ENCODE measurements around the gene SLC33A1.
"Not testable (repeated sequence)": the region's sequence is repeated elsewhere in the genome, so short reads cannot be mapped to it uniquely, and the experiment has no call there.

The SLC33A1 gene

DNA sequence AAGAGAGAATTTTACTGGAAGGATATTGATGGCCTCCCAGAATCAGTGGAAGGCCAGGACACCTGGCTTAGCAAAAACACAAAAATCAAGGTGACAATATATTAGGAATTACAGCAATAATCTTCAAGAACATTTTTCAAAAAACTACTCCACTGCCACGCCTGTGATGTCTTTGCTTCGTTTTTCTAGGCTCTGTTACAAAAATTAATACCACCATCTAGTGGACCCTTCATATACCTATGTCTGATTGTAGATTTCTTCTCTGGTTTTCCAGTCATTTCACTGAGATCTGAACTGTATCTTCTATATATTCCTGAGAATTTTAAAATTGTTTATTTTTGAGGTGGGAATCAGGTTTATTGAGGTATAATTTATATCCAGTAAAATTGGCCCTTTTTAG lies 5.6 kb upstream of the SLC33A1 start:
- Histone ChIP-seq H3K27me3 (replicated peaks) (no peaks in the 10 kb centered on the region), H3K36me3 (replicated peaks) (no peaks in the 10 kb centered on the region), H3K4me3 (ENCODE audit: low read depth, low read length) (no peak overlapping the region), H3K27ac (no peak overlapping the region)
- in situ Hi-C loops (cut with HindIII; ENCODE audit: low pct_ligation_motif_present, low sequenced_read_pairs) = no loop called here
- no peak for DNase-seq
- TF ChIP-seq, protein P1, sequence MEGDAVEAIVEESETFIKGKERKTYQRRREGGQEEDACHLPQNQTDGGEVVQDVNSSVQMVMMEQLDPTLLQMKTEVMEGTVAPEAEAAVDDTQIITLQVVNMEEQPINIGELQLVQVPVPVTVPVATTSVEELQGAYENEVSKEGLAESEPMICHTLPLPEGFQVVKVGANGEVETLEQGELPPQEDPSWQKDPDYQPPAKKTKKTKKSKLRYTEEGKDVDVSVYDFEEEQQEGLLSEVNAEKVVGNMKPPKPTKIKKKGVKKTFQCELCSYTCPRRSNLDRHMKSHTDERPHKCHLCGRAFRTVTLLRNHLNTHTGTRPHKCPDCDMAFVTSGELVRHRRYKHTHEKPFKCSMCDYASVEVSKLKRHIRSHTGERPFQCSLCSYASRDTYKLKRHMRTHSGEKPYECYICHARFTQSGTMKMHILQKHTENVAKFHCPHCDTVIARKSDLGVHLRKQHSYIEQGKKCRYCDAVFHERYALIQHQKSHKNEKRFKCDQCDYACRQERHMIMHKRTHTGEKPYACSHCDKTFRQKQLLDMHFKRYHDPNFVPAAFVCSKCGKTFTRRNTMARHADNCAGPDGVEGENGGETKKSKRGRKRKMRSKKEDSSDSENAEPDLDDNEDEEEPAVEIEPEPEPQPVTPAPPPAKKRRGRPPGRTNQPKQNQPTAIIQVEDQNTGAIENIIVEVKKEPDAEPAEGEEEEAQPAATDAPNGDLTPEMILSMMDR (IDR thresholded peaks at IDR 0.05; ENCODE audit: low read depth, low read length, missing control alignments) = peak; percentile 19

DNA sequence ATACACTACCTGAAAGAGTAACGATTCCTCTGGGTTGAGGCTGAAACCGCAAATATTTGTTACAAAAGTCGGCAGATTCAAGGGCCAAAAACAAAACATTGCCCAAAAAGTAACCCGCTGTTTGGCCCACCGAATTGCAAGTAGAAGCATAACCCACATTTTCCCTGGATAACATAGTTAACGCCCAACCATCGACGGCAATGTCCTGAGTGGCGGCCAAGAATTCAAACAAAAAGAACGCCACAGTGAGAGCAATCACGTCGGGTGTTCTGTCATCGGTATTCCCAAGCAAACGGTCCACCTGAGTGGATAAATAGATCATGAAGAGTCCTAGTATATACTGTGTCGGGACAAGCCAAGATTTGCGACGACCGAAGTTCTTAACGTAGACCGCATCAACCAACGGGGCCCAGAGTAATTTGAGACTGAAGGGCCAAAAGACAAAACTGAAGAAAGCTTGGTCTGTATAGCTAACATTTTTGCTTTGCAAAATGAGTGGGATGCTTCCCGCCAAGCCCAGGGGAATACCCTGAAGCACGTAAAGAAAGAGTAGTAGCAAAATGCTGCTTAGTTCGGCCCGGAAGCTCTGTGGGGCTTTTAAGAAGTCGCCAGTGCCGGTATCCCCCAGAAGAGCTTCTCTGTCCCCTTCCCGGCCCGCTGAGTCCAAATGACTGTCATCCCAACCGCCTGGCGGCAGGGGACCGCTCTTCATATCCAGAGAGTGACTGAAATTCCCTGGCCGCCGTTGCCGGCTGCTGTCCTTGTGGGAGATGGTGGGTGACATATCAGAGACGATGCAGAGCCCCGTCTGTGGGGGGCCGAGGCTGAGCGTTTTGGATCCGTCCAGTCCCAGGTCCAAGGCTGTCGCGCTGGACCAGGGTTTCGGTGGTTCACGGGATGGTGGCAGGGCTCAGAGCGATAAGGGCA lies 750 bp downstream of the SLC33A1 start:
- Histone ChIP-seq H3K27me3 (replicated peaks) (no peaks in the 10 kb centered on the region), H3K4me3 (ENCODE audit: low read depth, low read length) (peak overlapping the region; percentile 93), H3K36me3 (replicated peaks) (no peaks in the 10 kb centered on the region), H3K27ac (peak overlapping the region; percentile 63)
- no peak for DNase-seq
- TF ChIP-seq, protein P1 (IDR thresholded peaks at IDR 0.05; ENCODE audit: low read depth, low read length, missing control alignments) = no peak
- in situ Hi-C loops (cut with HindIII; ENCODE audit: low pct_ligation_motif_present, low sequenced_read_pairs) = no loop called here

DNA sequence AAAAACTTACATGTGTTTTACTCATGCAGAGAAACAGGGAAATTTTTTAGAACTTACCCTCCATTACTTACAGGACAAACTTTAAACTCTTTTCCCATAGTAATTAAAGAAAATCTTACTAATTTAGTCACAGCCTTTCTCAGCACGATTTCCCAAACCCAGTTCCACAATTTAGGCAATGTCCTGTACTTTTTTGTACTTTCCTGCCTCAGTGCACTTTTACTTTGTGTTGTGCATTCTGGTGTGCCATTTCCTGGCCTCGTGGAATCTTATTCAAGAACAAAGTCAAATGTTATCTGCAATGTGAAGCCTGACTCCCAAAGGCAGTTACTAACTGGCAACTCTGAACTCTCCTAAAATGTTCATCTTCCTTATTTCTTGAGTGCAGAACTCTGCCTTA lies 1.9 kb downstream of the SLC33A1 start:
- Histone ChIP-seq H3K27me3 (replicated peaks) (no peaks in the 10 kb centered on the region), H3K4me3 (ENCODE audit: low read depth, low read length) (peak overlapping the region; percentile 93), H3K36me3 (replicated peaks) (no peaks in the 10 kb centered on the region), H3K27ac (peak overlapping the region; percentile 63)
- TF ChIP-seq, protein P1 (IDR thresholded peaks at IDR 0.05; ENCODE audit: low read depth, low read length, missing control alignments) = no peak
- in situ Hi-C loops (cut with HindIII; ENCODE audit: low pct_ligation_motif_present, low sequenced_read_pairs) = no loop called here
- no peak for DNase-seq

DNA sequence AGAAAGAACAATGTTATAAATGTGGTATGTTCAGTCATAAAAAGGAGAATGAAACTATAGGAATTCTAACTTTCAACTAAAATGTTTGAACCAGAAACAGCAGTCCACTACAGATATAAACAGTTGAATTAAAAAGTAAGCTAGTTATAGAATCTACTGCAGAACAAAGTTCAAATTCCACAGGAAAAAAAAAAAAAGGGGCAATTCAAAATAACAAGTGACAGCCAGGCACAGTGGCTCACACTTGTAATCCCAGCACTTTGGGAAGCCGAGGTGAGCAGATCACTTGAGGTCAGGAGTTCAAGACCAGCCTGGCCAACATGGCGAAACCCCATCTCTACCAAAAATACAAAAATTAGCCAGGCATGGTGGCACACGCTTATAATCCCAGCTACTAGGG lies 4.8 kb downstream of the SLC33A1 start:
- DNase-seq; in situ Hi-C loops (cut with HindIII; ENCODE audit: low pct_ligation_motif_present, low sequenced_read_pairs); H3K27ac ChIP-seq; H3K36me3 ChIP-seq (replicated peaks); H3K4me3 ChIP-seq (ENCODE audit: low read depth, low read length); H3K27me3 ChIP-seq (replicated peaks): not testable (repeated sequence)

DNA sequence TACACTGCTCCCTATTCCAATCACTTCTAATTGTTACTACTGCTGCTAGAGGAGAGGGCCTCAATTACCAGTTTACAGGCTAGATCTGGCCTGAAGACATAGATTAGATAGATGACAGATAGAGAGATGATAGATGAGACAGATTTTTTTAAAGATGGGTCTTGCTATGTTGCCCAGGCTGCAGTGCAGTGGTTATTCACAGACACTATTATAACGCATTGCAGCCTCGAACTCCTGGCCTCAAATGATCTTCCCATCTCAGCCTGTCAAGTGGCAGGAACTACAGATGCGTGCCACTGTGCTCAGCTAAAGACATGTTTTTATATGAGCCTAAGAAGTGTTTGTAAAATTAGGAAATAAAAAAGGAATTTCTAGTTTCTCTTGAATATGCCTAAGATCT lies 6.2 kb downstream of the SLC33A1 start:
- DNase-seq = no peak
- in situ Hi-C loops (cut with HindIII; ENCODE audit: low pct_ligation_motif_present, low sequenced_read_pairs) = no loop called here
- TF ChIP-seq, protein P1 (IDR thresholded peaks at IDR 0.05; ENCODE audit: low read depth, low read length, missing control alignments) = no peak
- Histone ChIP-seq H3K27me3 (replicated peaks) (no peaks in the 10 kb centered on the region), H3K4me3 (ENCODE audit: low read depth, low read length) (no peak overlapping the region), H3K27ac (no peak overlapping the region), H3K36me3 (replicated peaks) (no peaks in the 10 kb centered on the region)

DNA sequence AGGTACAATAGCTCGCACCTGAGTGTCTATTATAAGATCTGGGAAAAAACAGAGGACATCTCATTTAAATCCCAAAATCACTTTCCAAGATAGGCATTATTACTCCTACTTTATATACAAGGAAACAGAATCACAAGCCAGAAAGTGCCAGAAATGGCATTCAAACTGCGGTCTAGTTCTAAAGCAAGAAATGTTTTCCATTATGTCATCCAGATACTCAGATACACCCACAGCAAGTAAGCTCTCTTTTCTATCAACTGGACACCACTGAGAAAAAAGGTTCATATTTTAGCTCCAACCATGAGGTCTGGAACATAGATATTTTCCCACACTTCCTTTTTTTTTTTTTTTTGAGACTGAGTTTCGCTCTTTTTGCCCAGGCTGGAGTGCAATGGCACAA lies 8.1 kb downstream of the SLC33A1 start:
- Histone ChIP-seq H3K27me3 (replicated peaks) (no peaks in the 10 kb centered on the region), H3K4me3 (ENCODE audit: low read depth, low read length) (no peak overlapping the region), H3K36me3 (replicated peaks) (no peaks in the 10 kb centered on the region), H3K27ac (no peak overlapping the region)
- DNase-seq = peak; percentile 7
- TF ChIP-seq, protein P1 (IDR thresholded peaks at IDR 0.05; ENCODE audit: low read depth, low read length, missing control alignments) = no peak
- in situ Hi-C loops (cut with HindIII; ENCODE audit: low pct_ligation_motif_present, low sequenced_read_pairs) = no loop called here
